ENCODE measurements around the gene PHACTR1. TPM values are rescaled to one million over a fixed set of nuclear protein-coding genes. Genes with fewer than 3 reads are reported as not detected.

The PHACTR1 gene
- total RNA-seq, 1 experiment from 2014 or later, result 0.21 TPM

DNA sequence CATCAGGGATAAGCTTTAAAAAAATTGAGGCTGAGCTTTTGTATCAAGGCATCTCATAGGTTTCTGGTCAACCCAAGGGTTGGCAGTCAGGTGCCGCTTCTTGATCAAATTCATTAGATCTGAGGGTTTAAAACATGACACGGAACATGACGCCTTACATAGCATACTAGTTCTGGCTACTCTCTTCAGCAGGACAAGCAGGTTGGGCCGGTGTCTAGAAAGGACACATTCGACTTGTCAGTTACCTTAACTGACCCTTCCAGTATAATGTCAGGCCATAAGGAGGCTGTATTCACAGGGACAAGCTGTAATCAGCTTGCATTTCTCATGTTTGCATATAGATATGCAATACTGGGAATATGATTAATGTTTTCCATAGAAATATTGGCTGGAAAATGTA is 65.6 kb downstream of the PHACTR1 start:
- Mint-ChIP-seq H3K4me1 (ENCODE audit: low read depth, unreplicated experiment) (no peaks in the 10 kb centered on the region), H3K4me3 (ENCODE audit: low read depth, unreplicated experiment) (no peak overlapping the region), H3K27me3 (ENCODE audit: unreplicated experiment) (peaks cover 30% of the 10 kb centered on the region), H3K9me3 (ENCODE audit: low read depth, unreplicated experiment) (no peaks in the 10 kb centered on the region), H3K27ac (ENCODE audit: unreplicated experiment) (no peak overlapping the region), H3K36me3 (ENCODE audit: insufficient read depth, unreplicated experiment) (no peaks in the 10 kb centered on the region)
- intact Hi-C loops (cut with micrococcal nuclease; ENCODE audit: unreplicated experiment), result no loop called here
- TF ChIP-seq, protein P1, sequence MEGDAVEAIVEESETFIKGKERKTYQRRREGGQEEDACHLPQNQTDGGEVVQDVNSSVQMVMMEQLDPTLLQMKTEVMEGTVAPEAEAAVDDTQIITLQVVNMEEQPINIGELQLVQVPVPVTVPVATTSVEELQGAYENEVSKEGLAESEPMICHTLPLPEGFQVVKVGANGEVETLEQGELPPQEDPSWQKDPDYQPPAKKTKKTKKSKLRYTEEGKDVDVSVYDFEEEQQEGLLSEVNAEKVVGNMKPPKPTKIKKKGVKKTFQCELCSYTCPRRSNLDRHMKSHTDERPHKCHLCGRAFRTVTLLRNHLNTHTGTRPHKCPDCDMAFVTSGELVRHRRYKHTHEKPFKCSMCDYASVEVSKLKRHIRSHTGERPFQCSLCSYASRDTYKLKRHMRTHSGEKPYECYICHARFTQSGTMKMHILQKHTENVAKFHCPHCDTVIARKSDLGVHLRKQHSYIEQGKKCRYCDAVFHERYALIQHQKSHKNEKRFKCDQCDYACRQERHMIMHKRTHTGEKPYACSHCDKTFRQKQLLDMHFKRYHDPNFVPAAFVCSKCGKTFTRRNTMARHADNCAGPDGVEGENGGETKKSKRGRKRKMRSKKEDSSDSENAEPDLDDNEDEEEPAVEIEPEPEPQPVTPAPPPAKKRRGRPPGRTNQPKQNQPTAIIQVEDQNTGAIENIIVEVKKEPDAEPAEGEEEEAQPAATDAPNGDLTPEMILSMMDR (IDR thresholded peaks at IDR 0.05; ENCODE audit: unreplicated experiment), result no peak
- CTCF ChIA-PET, result interaction anchor here (0.5 kb wide), 1 partner anchor 46 kb away, joined by 3 read pairs; no protein-coding TSS in a partner anchor
- DNase-seq, result no peak
- BruUV-seq (replicated peaks), result no TSS peak

DNA sequence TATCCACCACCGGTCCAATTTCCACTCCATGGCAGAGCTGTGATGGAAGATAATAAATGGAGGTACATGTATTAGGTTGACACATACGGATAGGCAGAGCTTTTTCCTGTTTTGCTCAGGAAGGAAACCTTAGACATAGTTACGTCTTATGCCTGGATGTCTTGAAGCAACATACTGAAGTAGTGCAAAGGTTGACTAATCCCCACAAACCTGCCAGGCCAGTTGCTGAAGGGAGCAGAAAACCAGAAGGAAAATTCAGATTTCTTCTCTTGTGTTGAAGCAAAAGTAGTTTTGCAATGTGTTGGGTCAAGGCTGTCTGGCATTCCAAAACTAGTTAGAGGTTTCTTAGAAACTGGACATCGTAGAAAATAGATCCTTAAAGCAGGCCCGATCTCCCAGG is 68.7 kb downstream of the PHACTR1 start:
- Mint-ChIP-seq H3K4me1 (ENCODE audit: low read depth, unreplicated experiment) (no peaks in the 10 kb centered on the region), H3K27ac (ENCODE audit: unreplicated experiment) (no peak overlapping the region), H3K4me3 (ENCODE audit: low read depth, unreplicated experiment) (no peak overlapping the region), H3K9me3 (ENCODE audit: low read depth, unreplicated experiment) (no peaks in the 10 kb centered on the region), H3K27me3 (ENCODE audit: unreplicated experiment) (peaks cover 42% of the 10 kb centered on the region), H3K36me3 (ENCODE audit: insufficient read depth, unreplicated experiment) (no peaks in the 10 kb centered on the region)
- TF ChIP-seq, protein P1 (IDR thresholded peaks at IDR 0.05; ENCODE audit: unreplicated experiment), result no peak
- intact Hi-C loops (cut with micrococcal nuclease; ENCODE audit: unreplicated experiment), result no loop called here
- CTCF ChIA-PET, result interaction anchor here (0.7 kb wide), 1 partner anchor 173 kb away, joined by 3 read pairs; no protein-coding TSS in a partner anchor
- no TSS peak for BruUV-seq (replicated peaks)
- DNase-seq, result peak; percentile 9

DNA sequence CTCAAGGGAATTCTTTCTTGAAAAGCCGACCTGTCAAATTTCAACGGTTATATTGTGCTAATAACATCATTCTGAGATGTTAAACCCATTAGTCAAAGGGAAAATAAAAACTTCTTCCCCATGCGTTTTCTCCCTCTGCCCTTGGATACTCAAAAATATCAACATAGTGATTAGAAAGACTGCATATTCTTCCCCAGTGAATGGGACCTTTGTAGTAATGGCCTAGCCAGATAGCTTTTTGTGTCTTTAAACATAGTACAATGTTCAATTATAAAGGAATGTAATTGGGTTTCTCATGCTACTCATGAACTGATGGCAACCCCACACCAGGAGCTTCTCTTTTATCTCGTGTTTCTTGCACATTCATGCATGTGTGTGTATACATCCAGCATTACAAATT is 69.4 kb downstream of the PHACTR1 start:
- BruUV-seq (replicated peaks), result no TSS peak
- TF ChIP-seq, protein P1 (IDR thresholded peaks at IDR 0.05; ENCODE audit: unreplicated experiment), result no peak
- CTCF ChIA-PET, result no interaction called here
- no peaks in the 10 kb centered on the region for H3K36me3 Mint-ChIP-seq (ENCODE audit: insufficient read depth, unreplicated experiment)
- intact Hi-C loops (cut with micrococcal nuclease; ENCODE audit: unreplicated experiment), result no loop called here
- no peaks in the 10 kb centered on the region for H3K9me3 Mint-ChIP-seq (ENCODE audit: low read depth, unreplicated experiment)
- H3K4me3 Mint-ChIP-seq (ENCODE audit: low read depth, unreplicated experiment), result no peak overlapping the region
- H3K27me3 Mint-ChIP-seq (ENCODE audit: unreplicated experiment), result peaks cover 42% of the 10 kb centered on the region
- no peak for DNase-seq
- H3K4me1 Mint-ChIP-seq (ENCODE audit: low read depth, unreplicated experiment), result no peaks in the 10 kb centered on the region
- no peak overlapping the region for H3K27ac Mint-ChIP-seq (ENCODE audit: unreplicated experiment)

DNA sequence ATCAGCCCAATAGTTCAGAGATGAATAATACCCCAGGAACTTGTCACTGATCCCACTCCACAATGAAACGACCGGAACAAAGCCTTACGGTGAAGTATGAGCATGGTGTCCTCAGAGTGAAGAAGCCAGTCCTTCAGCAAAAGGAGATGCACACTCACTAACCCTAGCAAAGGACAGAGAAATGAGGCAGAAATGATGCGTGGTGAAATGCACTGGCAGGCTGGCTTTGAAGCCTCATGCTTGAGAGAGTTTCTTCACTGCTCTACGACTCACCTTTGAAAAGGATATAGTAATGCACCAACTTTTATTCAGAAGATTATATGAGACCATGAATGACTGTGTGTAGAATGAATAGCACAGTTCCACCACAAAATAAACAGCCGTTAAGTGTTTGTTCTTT is 74.8 kb downstream of the PHACTR1 start:
- Mint-ChIP-seq H3K9me3 (ENCODE audit: low read depth, unreplicated experiment) (no peaks in the 10 kb centered on the region), H3K36me3 (ENCODE audit: insufficient read depth, unreplicated experiment) (no peaks in the 10 kb centered on the region), H3K4me3 (ENCODE audit: low read depth, unreplicated experiment) (no peak overlapping the region), H3K4me1 (ENCODE audit: low read depth, unreplicated experiment) (no peaks in the 10 kb centered on the region), H3K27me3 (ENCODE audit: unreplicated experiment) (peaks cover 67% of the 10 kb centered on the region), H3K27ac (ENCODE audit: unreplicated experiment) (no peak overlapping the region)
- TF ChIP-seq, protein P1 (IDR thresholded peaks at IDR 0.05; ENCODE audit: unreplicated experiment), result no peak
- no TSS peak for BruUV-seq (replicated peaks)
- intact Hi-C loops (cut with micrococcal nuclease; ENCODE audit: unreplicated experiment), result no loop called here
- DNase-seq, result no peak
- CTCF ChIA-PET, result no interaction called here

Data from Calu3 (cell line).